GM12864 (cell line): ENCODE results near the gene FLNC.

ENCODE experiments used
- DNase-seq: peaks from one replicate; pipeline ENCODE4 v3.0.0-alpha.2; 2011; ENCODE audit warnings: low read depth
- H3K4me3 ChIP-seq: 2 replicates; pipeline ENCODE4 v1.5.1; 2011; ENCODE audit warnings: mild to moderate bottlenecking, low read depth, low read length, control low read depth
- CTCF ChIP-seq: IDR thresholded peaks from 2 replicates; pipeline ENCODE4 v1.5.1; 2011; ENCODE audit warnings: low read depth, mild to moderate bottlenecking, moderate library complexity, low read length, control low read depth, inconsistent platforms; ENCODE audit errors: missing control alignments

Gene FLNC

GRCh38 chr7:128899392-128899791 lies 69.2 kb downstream of the FLNC start:
- no peak overlapping the region for H3K4me3 ChIP-seq
- no peak for TF ChIP-seq CTCF
- DNase-seq = no peak

- no peak for DNase-seq
- TF ChIP-seq CTCF = no peak
- H3K4me3 ChIP-seq = no peak overlapping the region
Measured at GRCh38 chr7:128900237-128900636, 70.0 kb downstream of the FLNC start.

GRCh38 chr7:128902761-128903585 lies 72.8 kb downstream of the FLNC start:
- TF ChIP-seq CTCF = no peak
- no peak for DNase-seq
- no peak overlapping the region for H3K4me3 ChIP-seq

GRCh38 chr7:128903621-128904361 lies 73.6 kb downstream of the FLNC start:
- no peak for TF ChIP-seq CTCF
- H3K4me3 ChIP-seq = no peak overlapping the region
- no peak for DNase-seq

- TF ChIP-seq CTCF = peak; percentile 69
- DNase-seq = peak; percentile 37
- no peak overlapping the region for H3K4me3 ChIP-seq
Measured at GRCh38 chr7:128904381-128905197, 74.4 kb downstream of the FLNC start.

GRCh38 chr7:128906001-128906765 lies 76.0 kb downstream of the FLNC start:
- DNase-seq = no peak
- TF ChIP-seq CTCF = no peak
- H3K4me3 ChIP-seq = no peak overlapping the region
